Activated CD8-positive, alpha-beta T cell treated with anti-CD3 and anti-CD28 coated beads for 36 hours (primary cell): ENCODE results near the gene TNFRSF13B. TPM values are rescaled to one million over a fixed set of nuclear protein-coding genes. Genes with fewer than 3 reads are reported as not detected.
"Not testable (repeated sequence)": the region's sequence is repeated elsewhere in the genome, so short reads cannot be mapped to it uniquely, and the experiment has no call there.

Source experiments
- ATAC-seq: fragments of 200-7000 bp; cut with Tn5 transposase; one replicate; pipeline ENCODE4 v1.10.0; 2021; ENCODE audit warnings: mild to moderate bottlenecking, moderate library complexity
- CTCF ChIA-PET: fragments of 350-600 bp; sonication (Branson Sonifier 250); formaldehyde crosslinking; loops from one replicate; lab custom pipeline; 2021; ENCODE audit warnings: antibody characterized with exemption; lab: Charles Lee
- POLR2A ChIA-PET: fragments of 350-600 bp; sonication (Branson Sonifier 250); formaldehyde crosslinking; loops from one replicate; lab custom pipeline; 2021; ENCODE audit warnings: antibody characterized with exemption; lab: Charles Lee
- DNase-seq: peaks from one replicate; pipeline ENCODE4 v3.0.0-alpha.2; 2020
- H3K27ac Mint-ChIP-seq: one replicate; pipeline ENCODE4 v1.8.0; 2021; ENCODE audit warnings: mild to moderate bottlenecking, mixed read lengths
- H3K27me3 Mint-ChIP-seq: one replicate; pipeline ENCODE4 v1.8.0; 2021; ENCODE audit warnings: mixed read lengths
- H3K36me3 Mint-ChIP-seq: one replicate; pipeline ENCODE4 v1.8.0; 2021; ENCODE audit warnings: low read depth, mixed read lengths
- H3K4me1 Mint-ChIP-seq: one replicate; pipeline ENCODE4 v1.8.0; 2021; ENCODE audit warnings: low read depth, mixed read lengths
- H3K4me3 Mint-ChIP-seq: one replicate; pipeline ENCODE4 v1.8.0; 2021; ENCODE audit warnings: mild to moderate bottlenecking, moderate library complexity, mixed read lengths
- H3K9me3 Mint-ChIP-seq: one replicate; pipeline ENCODE4 v1.8.0; 2021; ENCODE audit warnings: mixed read lengths
- intact Hi-C: fragments of 100-400 bp; cut with micrococcal nuclease; formaldehyde crosslinking; loops from one replicate; pipeline ENCODE4 v1.10.0; 2022
- total RNA-seq, 2 experiments: library from RNA; stranded (reverse); gene quantifications; one replicate each; pipeline ENCODE4 v1.2.3, GENCODE V29; 2021
- TF ChIP-seq, protein P1 (sequence below): fragments of 200-600 bp; IDR thresholded peaks from one replicate; pipeline ENCODE4 v1.8.0; 2022; ENCODE audit warnings: antibody characterized with exemption, mild to moderate bottlenecking

The TNFRSF13B gene
- total RNA-seq, 2 experiments from 2014 or later = not detected

DNA sequence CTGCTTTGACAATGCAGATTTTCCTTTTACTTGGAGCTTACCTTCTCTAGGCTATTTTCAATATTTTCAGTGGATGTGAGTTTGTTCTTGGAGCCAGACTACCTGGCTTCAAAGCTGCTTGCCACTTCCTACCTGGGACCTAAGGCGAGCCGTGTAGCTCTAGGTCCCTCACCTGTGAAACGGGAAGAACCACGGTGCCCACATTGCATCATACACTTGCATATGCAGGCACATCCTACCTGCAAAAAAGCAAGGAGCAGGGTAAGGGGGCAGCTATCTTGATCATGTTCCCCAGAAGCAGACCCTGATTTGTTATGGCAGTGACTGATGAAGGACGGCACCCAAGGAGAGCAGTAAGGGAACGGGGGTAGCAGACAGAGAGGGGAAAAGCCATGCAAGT lies 43.3 kb upstream of the TNFRSF13B start:
- H3K4me1 Mint-ChIP-seq = peaks cover 22% of the 10 kb centered on the region
- POLR2A ChIA-PET = interaction anchor here (1.1 kb wide), 1 partner anchor 15 kb away, joined by 3 read pairs; no protein-coding TSS in a partner anchor
- no peaks in the 10 kb centered on the region for H3K9me3 Mint-ChIP-seq
- DNase-seq (no peak), ATAC-seq (no peak)
- intact Hi-C loops = no loop called here
- TF ChIP-seq, protein P1, sequence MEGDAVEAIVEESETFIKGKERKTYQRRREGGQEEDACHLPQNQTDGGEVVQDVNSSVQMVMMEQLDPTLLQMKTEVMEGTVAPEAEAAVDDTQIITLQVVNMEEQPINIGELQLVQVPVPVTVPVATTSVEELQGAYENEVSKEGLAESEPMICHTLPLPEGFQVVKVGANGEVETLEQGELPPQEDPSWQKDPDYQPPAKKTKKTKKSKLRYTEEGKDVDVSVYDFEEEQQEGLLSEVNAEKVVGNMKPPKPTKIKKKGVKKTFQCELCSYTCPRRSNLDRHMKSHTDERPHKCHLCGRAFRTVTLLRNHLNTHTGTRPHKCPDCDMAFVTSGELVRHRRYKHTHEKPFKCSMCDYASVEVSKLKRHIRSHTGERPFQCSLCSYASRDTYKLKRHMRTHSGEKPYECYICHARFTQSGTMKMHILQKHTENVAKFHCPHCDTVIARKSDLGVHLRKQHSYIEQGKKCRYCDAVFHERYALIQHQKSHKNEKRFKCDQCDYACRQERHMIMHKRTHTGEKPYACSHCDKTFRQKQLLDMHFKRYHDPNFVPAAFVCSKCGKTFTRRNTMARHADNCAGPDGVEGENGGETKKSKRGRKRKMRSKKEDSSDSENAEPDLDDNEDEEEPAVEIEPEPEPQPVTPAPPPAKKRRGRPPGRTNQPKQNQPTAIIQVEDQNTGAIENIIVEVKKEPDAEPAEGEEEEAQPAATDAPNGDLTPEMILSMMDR = no peak
- no peak overlapping the region for H3K4me3 Mint-ChIP-seq
- no peak overlapping the region for H3K27ac Mint-ChIP-seq
- no peaks in the 10 kb centered on the region for H3K36me3 Mint-ChIP-seq
- no peaks in the 10 kb centered on the region for H3K27me3 Mint-ChIP-seq
- CTCF ChIA-PET = interaction anchor here (1.9 kb wide), 1 partner anchor 127 kb away, joined by 6 read pairs; no protein-coding TSS in a partner anchor

- CTCF ChIA-PET = interaction anchor here (1.9 kb wide), 1 partner anchor 127 kb away, joined by 6 read pairs; no protein-coding TSS in a partner anchor
- H3K9me3 Mint-ChIP-seq, H3K36me3 Mint-ChIP-seq, POLR2A ChIA-PET, H3K27me3 Mint-ChIP-seq, DNase-seq, H3K27ac Mint-ChIP-seq, ATAC-seq, H3K4me3 Mint-ChIP-seq, intact Hi-C loops: not testable (repeated sequence)
- peaks cover 22% of the 10 kb centered on the region for H3K4me1 Mint-ChIP-seq
Observed at GRCh38 chr17:17014748-17015124, 42.8 kb upstream of the TNFRSF13B start.

- CTCF ChIA-PET, POLR2A ChIA-PET, H3K9me3 Mint-ChIP-seq, H3K27me3 Mint-ChIP-seq, intact Hi-C loops, H3K36me3 Mint-ChIP-seq, DNase-seq, ATAC-seq, H3K4me3 Mint-ChIP-seq, H3K27ac Mint-ChIP-seq: not testable (repeated sequence)
- peaks cover 22% of the 10 kb centered on the region for H3K4me1 Mint-ChIP-seq
Observed at GRCh38 chr17:17013828-17014747, 42.2 kb upstream of the TNFRSF13B start.

DNA sequence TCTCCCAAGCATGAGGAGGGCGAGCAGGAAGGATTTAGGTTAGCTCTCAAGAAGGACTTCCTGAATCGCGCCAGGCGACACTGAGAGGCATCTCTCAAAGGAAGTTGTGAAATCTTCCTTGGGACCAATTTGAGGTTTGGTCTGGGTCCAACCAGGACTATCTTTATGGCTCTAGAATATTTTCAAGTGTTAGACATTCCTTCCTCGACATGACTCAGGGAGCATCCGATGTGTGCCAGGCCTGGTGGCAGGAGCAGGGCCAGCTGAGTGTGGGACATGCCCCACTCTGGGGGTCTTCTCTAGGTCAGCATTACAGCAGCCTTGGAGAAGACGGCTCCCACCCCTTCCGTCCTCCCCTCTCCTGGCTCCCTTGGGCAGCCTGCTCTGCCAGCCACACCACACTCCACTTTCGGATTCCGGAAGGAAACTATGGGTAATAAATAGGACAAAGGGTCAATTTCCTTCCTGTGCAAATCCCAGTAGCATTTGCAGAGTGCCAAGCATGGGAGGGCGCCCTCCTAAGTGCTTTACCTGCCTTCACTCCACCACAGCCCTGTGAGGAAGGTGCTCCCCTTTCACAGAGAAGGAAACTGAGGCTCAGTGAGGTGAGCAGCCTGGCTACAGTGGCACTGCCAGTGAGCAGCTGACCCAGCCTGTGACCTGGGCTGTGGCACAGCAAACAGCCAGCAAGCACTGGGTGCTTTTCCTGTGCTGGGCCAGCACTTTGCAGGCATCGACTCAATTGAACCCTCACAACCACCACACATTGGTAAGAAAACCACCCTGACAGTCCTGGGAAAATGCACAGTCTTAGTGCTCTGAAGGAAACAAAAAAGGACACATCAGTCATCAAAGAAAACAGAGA lies 39.4 kb upstream of the TNFRSF13B start:
- ATAC-seq, H3K4me3 Mint-ChIP-seq, H3K9me3 Mint-ChIP-seq, H3K36me3 Mint-ChIP-seq, H3K27me3 Mint-ChIP-seq, POLR2A ChIA-PET, H3K27ac Mint-ChIP-seq, CTCF ChIA-PET, intact Hi-C loops, H3K4me1 Mint-ChIP-seq, DNase-seq: not testable (repeated sequence)

DNA sequence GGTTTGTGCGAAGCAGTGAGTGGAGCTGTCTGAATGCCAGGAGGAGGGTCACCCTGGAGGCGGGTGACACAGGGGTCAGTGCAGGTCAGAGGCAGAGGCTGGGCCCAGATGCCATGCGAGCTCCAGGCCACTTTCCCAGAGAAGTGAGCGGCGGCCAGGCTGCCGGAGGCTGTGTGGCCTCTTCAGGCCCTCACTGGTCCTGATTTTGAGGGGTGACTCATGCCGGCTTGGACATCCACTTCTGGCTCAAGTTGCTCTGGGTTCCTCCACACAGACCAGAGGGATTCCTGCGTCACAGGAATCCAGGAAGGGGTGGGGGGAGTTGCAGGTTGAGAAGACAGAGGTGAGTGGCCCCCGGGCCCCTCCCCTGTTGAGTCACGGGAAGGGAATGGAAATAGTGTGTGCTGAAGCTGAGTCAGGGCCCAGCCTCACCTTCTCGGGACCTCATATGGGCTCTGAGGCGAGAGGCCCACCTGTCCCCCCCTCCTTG lies 38.7 kb upstream of the TNFRSF13B start:
- ATAC-seq = peak; percentile 68
- H3K4me1 Mint-ChIP-seq, CTCF ChIA-PET, intact Hi-C loops, H3K27ac Mint-ChIP-seq, H3K9me3 Mint-ChIP-seq, H3K4me3 Mint-ChIP-seq, H3K36me3 Mint-ChIP-seq, H3K27me3 Mint-ChIP-seq, DNase-seq, POLR2A ChIA-PET: not testable (repeated sequence)

- intact Hi-C loops = loop anchor here (10.0 kb wide), 1 partner anchor 105 kb away; no protein-coding TSS in a partner anchor
- H3K4me3 Mint-ChIP-seq, POLR2A ChIA-PET, CTCF ChIA-PET, H3K36me3 Mint-ChIP-seq, DNase-seq, H3K4me1 Mint-ChIP-seq, ATAC-seq, H3K27me3 Mint-ChIP-seq, H3K27ac Mint-ChIP-seq, H3K9me3 Mint-ChIP-seq: not testable (repeated sequence)
Observed at GRCh38 chr17:17009972-17010371, 38.1 kb upstream of the TNFRSF13B start.

DNA sequence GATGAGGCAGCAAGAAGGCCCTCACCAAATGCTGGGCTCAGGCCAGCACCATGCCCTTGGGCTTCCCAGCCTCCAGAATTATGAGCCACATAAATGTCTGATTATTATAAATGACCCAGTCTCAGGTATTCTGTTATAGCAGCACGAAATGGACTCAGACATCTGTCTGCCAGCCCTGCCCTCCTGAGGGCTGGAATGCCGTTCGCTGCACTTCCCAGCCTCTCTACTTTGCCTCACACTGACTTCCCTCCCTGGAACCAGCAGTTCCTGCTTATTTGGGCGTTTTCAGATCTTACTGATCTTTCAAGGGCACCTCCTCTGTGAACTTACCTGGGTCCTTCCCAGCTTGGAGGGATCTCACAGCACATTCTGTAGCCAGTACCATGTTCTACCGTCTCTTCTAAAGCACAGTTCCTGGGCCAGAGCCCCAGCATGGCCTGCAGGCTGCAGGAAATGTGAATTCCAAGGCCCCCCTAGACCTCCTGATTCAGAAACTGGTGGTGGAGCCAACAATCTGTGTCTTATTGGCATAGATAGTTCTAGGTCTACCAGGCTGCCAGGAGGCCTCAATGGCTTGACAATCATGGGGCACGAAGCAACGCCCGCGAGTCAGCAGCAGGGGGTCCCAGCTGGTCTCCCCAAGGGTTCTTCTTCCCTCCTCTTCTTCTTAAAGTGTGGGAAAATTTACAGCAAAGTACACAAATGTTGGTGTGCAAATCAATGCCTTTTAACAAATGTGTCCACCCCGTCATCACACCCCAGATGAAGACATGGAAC lies 36.9 kb upstream of the TNFRSF13B start:
- H3K9me3 Mint-ChIP-seq, H3K4me1 Mint-ChIP-seq, ATAC-seq, H3K27me3 Mint-ChIP-seq, H3K27ac Mint-ChIP-seq, H3K4me3 Mint-ChIP-seq, POLR2A ChIA-PET, H3K36me3 Mint-ChIP-seq, DNase-seq, CTCF ChIA-PET: not testable (repeated sequence)
- intact Hi-C loops = loop anchor here (10.0 kb wide), 1 partner anchor 106 kb away; no protein-coding TSS in a partner anchor

DNA sequence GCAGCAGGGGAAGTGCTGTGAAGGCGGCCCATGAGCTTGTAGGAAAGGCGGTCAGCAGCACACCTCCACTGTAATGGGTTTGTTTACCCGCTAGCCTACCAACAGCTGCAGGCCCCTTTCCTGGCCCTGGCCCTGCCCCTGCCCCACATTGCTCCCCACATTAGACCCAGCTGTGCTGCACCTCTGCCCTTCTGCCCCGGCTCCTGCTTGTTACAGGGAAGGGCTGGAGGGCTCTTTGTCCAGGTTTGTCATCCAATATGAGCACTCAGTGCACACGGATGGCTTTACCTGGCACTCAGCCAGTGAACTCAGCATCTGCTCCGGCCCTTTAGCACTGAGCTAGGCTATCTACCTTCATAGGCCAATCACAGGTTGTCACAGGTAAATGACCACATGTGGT lies 36.0 kb upstream of the TNFRSF13B start:
- H3K27me3 Mint-ChIP-seq, H3K36me3 Mint-ChIP-seq, H3K27ac Mint-ChIP-seq, ATAC-seq, POLR2A ChIA-PET, CTCF ChIA-PET, DNase-seq, H3K4me1 Mint-ChIP-seq, H3K9me3 Mint-ChIP-seq, H3K4me3 Mint-ChIP-seq: not testable (repeated sequence)
- intact Hi-C loops = loop anchor here (10.0 kb wide), 1 partner anchor 107 kb away; no protein-coding TSS in a partner anchor

DNA sequence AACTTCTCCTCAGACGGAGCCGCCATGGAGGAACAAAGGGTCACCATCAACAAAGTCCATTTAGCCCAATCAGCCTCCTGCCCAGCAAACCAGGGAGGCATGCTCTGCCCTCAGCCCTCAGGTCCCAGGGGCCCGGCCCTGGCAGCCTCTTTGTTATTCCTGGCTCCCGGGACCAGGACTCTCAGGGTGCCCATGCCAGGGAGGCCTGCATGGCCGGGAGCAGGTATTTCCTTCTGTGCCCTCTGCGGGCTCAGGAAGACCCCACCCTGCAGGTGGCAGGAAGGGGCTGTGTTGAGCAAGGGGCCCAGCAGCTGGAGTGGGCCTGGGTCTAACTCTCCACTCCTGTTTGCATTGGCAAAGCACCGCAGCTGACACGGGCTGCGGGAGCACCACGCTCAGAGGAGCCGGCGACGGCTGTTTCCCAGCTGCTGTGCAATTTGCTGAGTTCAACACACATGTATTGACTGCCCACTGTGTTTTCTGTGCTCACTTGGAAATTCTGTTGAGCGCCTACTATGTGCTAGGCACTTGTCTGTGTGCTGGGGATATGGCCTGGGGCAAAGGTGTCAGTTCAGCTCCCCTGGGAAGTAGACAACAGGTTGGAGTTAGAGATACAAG lies 33.2 kb upstream of the TNFRSF13B start:
- H3K27me3 Mint-ChIP-seq, H3K36me3 Mint-ChIP-seq, H3K4me1 Mint-ChIP-seq, H3K4me3 Mint-ChIP-seq, CTCF ChIA-PET, H3K27ac Mint-ChIP-seq, DNase-seq, H3K9me3 Mint-ChIP-seq, POLR2A ChIA-PET, ATAC-seq: not testable (repeated sequence)
- intact Hi-C loops = loop anchor here (10.0 kb wide), 1 partner anchor 110 kb away; no protein-coding TSS in a partner anchor
